DMS 273 (cell line): Measurements from ENCODE around the gene UBE2D2.
"Not testable (repeated sequence)": the region's sequence is repeated elsewhere in the genome, so short reads cannot be mapped to it uniquely, and the experiment has no call there.

Source experiments
- DNase-seq: peaks from one replicate; lab custom pipeline; 2025; ENCODE audit not compliant: unreplicated experiment; lab: John Stamatoyannopoulos, UW

UBE2D2 gene

GRCh38 chr5:139560752-139561654 lies at the start of gene UBE2D2:
UBE2D2 (plus strand) TSS chr5:139561339; CDS start chr5:139561792, 453 bp downstream.
- peak; percentile 99 for DNase-seq

- DNase-seq, result peak; percentile 16
These were observed 48.3 kb upstream of the UBE2D2 start for GRCh38 chr5:139512786-139513390.

GRCh38 chr5:139513434-139513833 lies 47.7 kb upstream of the UBE2D2 start:
- peak; percentile 93 for DNase-seq

GRCh38 chr5:139513852-139514485 lies 47.2 kb upstream of the UBE2D2 start:
- DNase-seq, result no peak

- DNase-seq, result no peak
These were observed 46.7 kb upstream of the UBE2D2 start for GRCh38 chr5:139514486-139514856.

- DNase-seq, result peak; percentile 97
These were observed 43.2 kb upstream of the UBE2D2 start for GRCh38 chr5:139517683-139518564.

GRCh38 chr5:139523635-139524445 lies 37.3 kb upstream of the UBE2D2 start:
- DNase-seq, result no peak

GRCh38 chr5:139524446-139524845 lies 36.7 kb upstream of the UBE2D2 start:
- DNase-seq, result no peak

- DNase-seq, result no peak
These were observed 36.1 kb upstream of the UBE2D2 start for GRCh38 chr5:139524940-139525585.

- DNase-seq, result not testable (repeated sequence)
These were observed 35.4 kb upstream of the UBE2D2 start for GRCh38 chr5:139525586-139526308.

- not testable (repeated sequence) for DNase-seq
These were observed 34.6 kb upstream of the UBE2D2 start for GRCh38 chr5:139526309-139527089.

- DNase-seq, result not testable (repeated sequence)
These were observed 34.1 kb upstream of the UBE2D2 start for GRCh38 chr5:139527090-139527470.

GRCh38 chr5:139527896-139528467 lies 33.2 kb upstream of the UBE2D2 start:
- not testable (repeated sequence) for DNase-seq

GRCh38 chr5:139528695-139529094 lies 32.4 kb upstream of the UBE2D2 start:
- DNase-seq, result not testable (repeated sequence)

- not testable (repeated sequence) for DNase-seq
These were observed 31.1 kb upstream of the UBE2D2 start for GRCh38 chr5:139530079-139530478.

GRCh38 chr5:139531772-139532169 lies 29.4 kb upstream of the UBE2D2 start:
- DNase-seq, result no peak

GRCh38 chr5:139543423-139543991 lies 17.6 kb upstream of the UBE2D2 start:
- DNase-seq, result peak; percentile 34
